Stimulated activated effector memory CD8-positive, alpha-beta T cell treated with anti-CD3 and anti-CD28 coated beads, Interleukin-12 subunit alpha, Interleukin-12 subunit beta, amount 100 ng/mL, for 72 hours (primary cell): ENCODE data around the gene DGCR8.

Experiments
- ATAC-seq: fragments of 150-1000 bp; cut with Tn5 transposase; 2 replicates; pipeline ENCODE4 v1.10.0; 2021
- DNase-seq, 2 donors: peaks; one replicate each; pipeline ENCODE4 v3.0.0; 2021 to 2022; ENCODE audit warnings: low spot score in 2 of 2
- H3K27ac Mint-ChIP-seq: one replicate; pipeline ENCODE4 v1.8.0; 2022; ENCODE audit warnings: mild to moderate bottlenecking, mixed read lengths
- H3K36me3 Mint-ChIP-seq: one replicate; pipeline ENCODE4 v1.8.0; 2022; ENCODE audit warnings: mild to moderate bottlenecking, mixed read lengths
- H3K4me1 Mint-ChIP-seq: one replicate; pipeline ENCODE4 v1.8.0; 2022; ENCODE audit warnings: mixed read lengths
- H3K4me3 Mint-ChIP-seq: one replicate; pipeline ENCODE4 v1.8.0; 2022; ENCODE audit warnings: mild to moderate bottlenecking, mixed read lengths
- H3K9me3 Mint-ChIP-seq: one replicate; pipeline ENCODE4 v1.8.0; 2022; ENCODE audit warnings: mixed read lengths

Gene DGCR8

GRCh38 chr22:20089977-20090729 is 10.1 kb downstream of the DGCR8 start:
- Mint-ChIP-seq H3K36me3 (peaks cover 100% of the 10 kb centered on the region), H3K4me3 (peak overlapping the region; percentile 65), H3K9me3 (no peaks in the 10 kb centered on the region), H3K4me1 (peaks cover 86% of the 10 kb centered on the region), H3K27ac (peak overlapping the region; percentile 74)
- DNase-seq: no peak
- no peak for ATAC-seq

GRCh38 chr22:20090730-20091240 is 10.7 kb downstream of the DGCR8 start:
- Mint-ChIP-seq H3K36me3 (peaks cover 100% of the 10 kb centered on the region), H3K4me3 (peak overlapping the region; percentile 65), H3K4me1 (peaks cover 86% of the 10 kb centered on the region), H3K27ac (peak overlapping the region; percentile 74), H3K9me3 (no peaks in the 10 kb centered on the region)
- DNase-seq: no peak
- ATAC-seq: peak; percentile 65

GRCh38 chr22:20091690-20092476 is 11.8 kb downstream of the DGCR8 start:
- Mint-ChIP-seq H3K36me3 (peaks cover 100% of the 10 kb centered on the region), H3K4me1 (peaks cover 80% of the 10 kb centered on the region), H3K27ac (peak overlapping the region; percentile 74), H3K4me3 (peak overlapping the region; percentile 65), H3K9me3 (no peaks in the 10 kb centered on the region)
- DNase-seq (no peak), ATAC-seq (peak; percentile 38)

DNA sequence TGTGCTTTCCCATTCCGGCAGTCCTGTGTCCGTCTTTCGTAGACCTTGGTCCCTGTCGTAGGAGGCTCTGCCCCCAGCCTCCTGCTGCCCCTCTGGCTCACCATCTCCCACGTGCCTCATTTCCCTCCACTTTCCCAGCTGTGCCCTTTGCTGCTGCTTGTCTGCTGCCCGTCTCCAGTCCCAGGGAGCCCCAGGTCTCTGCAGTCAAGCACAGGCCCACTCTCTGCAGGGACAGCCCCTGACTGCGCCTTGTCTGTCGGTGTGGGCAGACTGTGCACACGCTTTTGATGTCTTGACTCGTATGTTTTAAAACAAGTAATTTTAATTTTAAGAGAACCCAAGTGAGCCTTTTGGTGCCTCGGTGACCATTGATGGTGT is 12.4 kb downstream of the DGCR8 start:
- Mint-ChIP-seq H3K27ac (peak overlapping the region; percentile 74), H3K4me3 (peak overlapping the region; percentile 65), H3K4me1 (peaks cover 80% of the 10 kb centered on the region), H3K9me3 (no peaks in the 10 kb centered on the region), H3K36me3 (peaks cover 100% of the 10 kb centered on the region)
- ATAC-seq: peak; percentile 43
- no peak for DNase-seq

DNA sequence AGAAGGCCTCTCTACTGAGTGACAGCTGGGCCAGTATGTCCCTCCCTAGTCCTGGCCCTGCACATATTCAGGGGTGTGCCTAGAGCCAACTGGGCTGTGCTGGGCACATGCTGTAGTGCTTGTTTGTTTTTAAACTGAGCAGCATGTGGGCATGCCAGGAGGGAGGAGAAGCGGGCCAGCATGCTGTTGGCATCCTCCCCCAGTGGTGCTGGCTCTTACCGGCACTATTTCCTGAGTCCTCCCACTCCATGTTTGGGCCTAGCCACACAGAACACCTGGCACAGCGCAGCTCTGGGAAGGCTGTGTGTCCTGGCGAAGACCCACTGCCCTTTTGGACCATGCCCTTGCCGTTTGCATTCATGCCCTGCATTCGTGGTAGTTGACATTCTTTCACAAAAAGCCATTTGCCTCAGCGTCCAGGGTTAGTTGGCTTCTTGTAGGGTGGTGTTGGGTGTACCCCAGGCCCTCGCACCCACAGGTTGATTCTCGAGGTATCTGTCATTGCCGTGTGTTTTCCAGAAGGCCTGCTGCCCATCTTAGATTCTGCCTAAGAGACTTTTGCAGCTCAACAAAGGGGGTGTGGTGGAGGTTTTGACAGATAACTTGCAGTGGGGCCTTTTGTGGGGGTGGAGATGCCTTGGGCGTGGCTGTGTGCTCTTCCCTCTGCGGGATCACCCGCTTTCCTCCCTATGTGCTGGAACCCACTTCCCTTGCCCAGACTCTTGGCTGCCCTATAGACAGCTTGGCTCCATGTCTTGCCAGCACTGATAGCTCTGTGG is 13.6 kb downstream of the DGCR8 start:
- H3K4me3 Mint-ChIP-seq: peak overlapping the region; percentile 65
- ATAC-seq: peak; percentile 49
- peaks cover 100% of the 10 kb centered on the region for H3K36me3 Mint-ChIP-seq
- H3K27ac Mint-ChIP-seq: peak overlapping the region; percentile 81
- no peak for DNase-seq
- H3K4me1 Mint-ChIP-seq: peaks cover 84% of the 10 kb centered on the region
- H3K9me3 Mint-ChIP-seq: no peaks in the 10 kb centered on the region

DNA sequence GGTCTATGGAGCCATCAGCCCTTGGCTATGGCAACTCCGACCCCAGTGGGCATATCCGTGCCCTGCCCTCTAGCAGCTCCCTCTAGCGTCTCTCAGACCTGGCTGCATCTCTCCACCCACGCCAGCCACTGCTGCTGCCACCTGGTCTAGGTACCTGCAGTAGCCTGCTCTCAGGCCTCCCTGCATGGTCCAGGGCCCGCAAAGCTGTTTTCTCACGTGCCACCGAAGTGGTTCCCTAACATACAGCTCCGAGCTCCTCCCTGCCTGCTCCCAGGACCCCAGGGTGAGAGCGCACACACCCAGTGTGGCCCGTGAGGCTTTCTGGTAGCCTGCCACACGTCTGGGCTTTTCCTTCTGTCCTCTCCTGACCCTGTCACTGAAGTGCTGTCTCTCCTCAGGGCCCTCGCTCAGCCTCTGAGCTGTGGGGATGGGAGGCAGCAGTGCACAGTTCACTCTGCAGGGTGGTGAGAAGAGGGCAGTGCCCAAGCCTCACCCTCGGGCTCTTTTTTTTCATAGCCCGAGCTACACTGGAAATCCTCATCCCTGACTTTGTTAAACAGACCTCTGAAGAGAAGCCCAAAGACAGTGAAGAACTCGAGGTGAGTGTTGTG is 14.3 kb downstream of the DGCR8 start:
- peaks cover 90% of the 10 kb centered on the region for H3K4me1 Mint-ChIP-seq
- no peak for DNase-seq
- peak; percentile 63 for ATAC-seq
- peaks cover 98% of the 10 kb centered on the region for H3K36me3 Mint-ChIP-seq
- no peaks in the 10 kb centered on the region for H3K9me3 Mint-ChIP-seq
- H3K4me3 Mint-ChIP-seq: peak overlapping the region; percentile 65
- H3K27ac Mint-ChIP-seq: peak overlapping the region; percentile 81

- Mint-ChIP-seq H3K9me3 (no peaks in the 10 kb centered on the region), H3K4me1 (peaks cover 90% of the 10 kb centered on the region), H3K4me3 (peak overlapping the region; percentile 65), H3K36me3 (peaks cover 98% of the 10 kb centered on the region), H3K27ac (peak overlapping the region; percentile 81)
- DNase-seq (no peak), ATAC-seq (no peak)
Observed at GRCh38 chr22:20095521-20095920, 15.5 kb downstream of the DGCR8 start.

DNA sequence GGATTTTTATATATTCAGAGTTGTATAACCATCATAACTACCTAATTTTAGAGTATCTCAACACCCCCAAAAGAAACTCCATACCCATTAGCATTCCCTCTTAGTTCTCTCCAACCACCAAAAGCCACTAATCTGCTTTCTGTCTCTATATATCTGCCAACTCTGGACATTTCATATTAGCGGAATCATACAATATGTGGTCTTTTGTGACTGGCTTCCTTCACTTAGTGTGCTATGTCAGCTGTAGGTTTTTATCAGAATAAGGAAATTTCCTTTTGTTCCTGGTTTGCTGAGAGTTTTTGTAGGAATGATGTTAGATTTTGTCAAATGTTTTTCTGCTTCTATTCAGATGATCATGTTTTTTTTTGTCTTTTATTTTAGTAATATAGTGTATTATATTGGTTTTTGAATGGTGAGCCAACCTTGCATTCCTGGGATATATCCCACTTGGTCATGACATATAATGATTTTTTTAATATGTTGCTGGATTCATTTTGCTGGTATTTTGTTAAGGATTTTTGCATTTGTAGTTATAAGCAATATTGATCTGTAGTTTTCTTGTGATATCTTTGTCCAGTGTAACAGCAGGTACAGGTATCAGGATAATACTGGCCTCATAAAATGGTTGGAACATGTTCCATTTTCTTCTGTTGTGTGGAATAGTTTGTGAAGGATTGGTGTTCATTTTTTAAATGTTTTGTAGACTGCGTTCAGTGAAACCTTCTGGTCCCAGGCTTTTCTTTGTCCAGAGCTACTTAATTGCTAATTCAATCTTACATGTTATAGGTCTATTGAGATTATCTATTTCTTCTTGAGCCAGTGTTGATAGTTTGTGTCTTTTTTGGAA is 16.8 kb downstream of the DGCR8 start:
- Mint-ChIP-seq H3K4me1 (peaks cover 90% of the 10 kb centered on the region), H3K4me3 (no peak overlapping the region), H3K27ac (peak overlapping the region; percentile 81), H3K36me3 (peaks cover 96% of the 10 kb centered on the region), H3K9me3 (no peaks in the 10 kb centered on the region)
- no peak for DNase-seq
- no peak for ATAC-seq

GRCh38 chr22:20099099-20099711 is 19.2 kb downstream of the DGCR8 start:
- Mint-ChIP-seq H3K27ac (peak overlapping the region; percentile 92), H3K36me3 (peaks cover 95% of the 10 kb centered on the region), H3K4me3 (peak overlapping the region; percentile 68), H3K9me3 (no peaks in the 10 kb centered on the region), H3K4me1 (peaks cover 76% of the 10 kb centered on the region)
- ATAC-seq: no peak
- no peak for DNase-seq

DNA sequence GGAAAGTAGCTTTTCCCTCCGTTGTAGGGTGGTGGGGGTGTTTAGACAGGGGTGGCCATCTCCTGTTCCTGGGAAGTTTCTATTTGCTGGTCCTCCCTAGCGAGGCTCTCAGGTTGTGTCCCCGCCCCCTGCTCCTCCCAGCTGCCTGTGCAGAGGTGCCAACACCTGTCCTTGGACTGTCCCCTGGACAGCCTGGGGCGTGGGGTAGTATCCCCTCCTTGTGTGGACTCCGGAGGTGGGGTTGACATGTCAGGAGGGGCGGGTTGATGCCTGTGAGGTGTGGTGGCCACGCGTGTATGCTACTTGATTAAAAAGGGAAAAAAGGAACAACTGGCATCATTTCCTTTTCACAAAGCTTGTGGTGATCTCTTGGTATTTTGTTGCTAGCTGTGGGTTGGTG is 21.6 kb downstream of the DGCR8 start:
- H3K4me3 Mint-ChIP-seq: peak overlapping the region; percentile 68
- DNase-seq (no peak), ATAC-seq (no peak)
- H3K36me3 Mint-ChIP-seq: peaks cover 88% of the 10 kb centered on the region
- H3K27ac Mint-ChIP-seq: peak overlapping the region; percentile 92
- H3K9me3 Mint-ChIP-seq: no peaks in the 10 kb centered on the region
- peaks cover 58% of the 10 kb centered on the region for H3K4me1 Mint-ChIP-seq

DNA sequence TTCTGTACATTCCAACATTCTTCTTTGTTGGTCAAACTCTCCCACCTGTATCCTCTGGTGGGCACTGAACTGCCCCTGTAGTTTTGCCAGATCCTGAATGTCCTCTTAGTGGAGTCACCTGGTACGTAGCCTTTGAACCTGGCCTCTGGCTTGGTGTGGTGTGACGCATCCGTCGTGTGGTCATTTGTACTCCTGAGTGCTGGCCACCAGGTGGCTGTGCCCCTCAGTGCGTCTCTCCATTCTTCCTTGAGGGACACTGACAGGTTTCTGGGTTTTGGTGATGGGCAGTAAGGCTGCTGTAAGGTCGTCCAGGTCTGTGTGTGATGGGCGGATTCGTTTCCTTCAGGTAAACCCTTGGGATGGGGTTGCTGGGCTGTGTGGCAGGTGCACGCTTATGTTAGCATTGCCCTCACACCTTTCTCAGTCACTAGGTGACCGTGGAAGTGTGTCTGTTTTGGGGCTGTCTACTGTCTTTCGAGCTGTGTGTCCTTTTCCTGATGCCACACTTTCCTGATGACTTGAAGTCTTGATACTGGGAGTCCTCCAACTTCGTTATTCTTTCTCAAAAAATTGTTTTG is 22.3 kb downstream of the DGCR8 start:
- peak overlapping the region; percentile 68 for H3K4me3 Mint-ChIP-seq
- peaks cover 52% of the 10 kb centered on the region for H3K4me1 Mint-ChIP-seq
- H3K27ac Mint-ChIP-seq: peak overlapping the region; percentile 92
- H3K9me3 Mint-ChIP-seq: no peaks in the 10 kb centered on the region
- H3K36me3 Mint-ChIP-seq: peaks cover 88% of the 10 kb centered on the region
- DNase-seq: no peak
- ATAC-seq: no peak

- peak overlapping the region; percentile 77 for H3K27ac Mint-ChIP-seq
- H3K4me1 Mint-ChIP-seq: peaks cover 18% of the 10 kb centered on the region
- peaks cover 89% of the 10 kb centered on the region for H3K36me3 Mint-ChIP-seq
- H3K9me3 Mint-ChIP-seq: no peaks in the 10 kb centered on the region
- ATAC-seq (no peak), DNase-seq (no peak)
- H3K4me3 Mint-ChIP-seq: no peak overlapping the region
Observed at GRCh38 chr22:20105456-20106204, 25.6 kb downstream of the DGCR8 start.
